ENCODE results near the gene PSRC1.

DNA sequence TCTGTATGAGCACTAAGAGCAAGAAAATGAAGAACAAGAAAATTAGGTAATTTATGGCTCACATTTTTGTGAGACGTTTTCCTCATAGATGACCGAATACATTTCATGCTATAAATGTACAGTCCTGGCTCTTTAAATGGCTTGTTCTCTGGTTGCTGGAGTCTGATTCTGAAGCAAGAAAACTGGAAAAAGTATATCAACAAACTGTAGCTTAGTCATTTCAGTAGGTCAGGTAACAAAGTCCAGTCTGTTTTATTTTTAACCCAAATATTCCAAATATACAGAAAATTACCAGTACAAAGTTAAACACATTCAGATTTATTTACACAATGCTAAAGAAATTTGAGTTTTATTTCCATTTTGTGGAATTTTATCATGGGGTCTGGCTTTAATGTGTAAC lies 26.4 kb upstream of the PSRC1 start:
- TF ChIP-seq, protein P1, sequence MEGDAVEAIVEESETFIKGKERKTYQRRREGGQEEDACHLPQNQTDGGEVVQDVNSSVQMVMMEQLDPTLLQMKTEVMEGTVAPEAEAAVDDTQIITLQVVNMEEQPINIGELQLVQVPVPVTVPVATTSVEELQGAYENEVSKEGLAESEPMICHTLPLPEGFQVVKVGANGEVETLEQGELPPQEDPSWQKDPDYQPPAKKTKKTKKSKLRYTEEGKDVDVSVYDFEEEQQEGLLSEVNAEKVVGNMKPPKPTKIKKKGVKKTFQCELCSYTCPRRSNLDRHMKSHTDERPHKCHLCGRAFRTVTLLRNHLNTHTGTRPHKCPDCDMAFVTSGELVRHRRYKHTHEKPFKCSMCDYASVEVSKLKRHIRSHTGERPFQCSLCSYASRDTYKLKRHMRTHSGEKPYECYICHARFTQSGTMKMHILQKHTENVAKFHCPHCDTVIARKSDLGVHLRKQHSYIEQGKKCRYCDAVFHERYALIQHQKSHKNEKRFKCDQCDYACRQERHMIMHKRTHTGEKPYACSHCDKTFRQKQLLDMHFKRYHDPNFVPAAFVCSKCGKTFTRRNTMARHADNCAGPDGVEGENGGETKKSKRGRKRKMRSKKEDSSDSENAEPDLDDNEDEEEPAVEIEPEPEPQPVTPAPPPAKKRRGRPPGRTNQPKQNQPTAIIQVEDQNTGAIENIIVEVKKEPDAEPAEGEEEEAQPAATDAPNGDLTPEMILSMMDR (conservative IDR thresholded peaks at IDR 0.05; ENCODE audit: low read length), result no peak
- no peak for TF ChIP-seq EZH2phosphoT487 (IDR thresholded peaks at IDR 0.05; ENCODE audit: borderline replicate concordance)
